Ascending aorta (tissue), 2 donors: ENCODE results near the gene MAML2. TPM values are rescaled to one million over a fixed set of nuclear protein-coding genes. Genes with fewer than 3 reads are reported as not detected.

Experiments
- DNase-seq, 2 donors: peaks; one replicate each; pipeline ENCODE4 v3.0.0-alpha.2; 2019; ENCODE audit warnings: low spot score in 2 of 2
- H3K27ac ChIP-seq, 2 donors: fragments of 200-600 bp; sonication (generic); one replicate each; pipeline ENCODE4 v1.5.1; 2016 to 2017; ENCODE audit warnings: mild to moderate bottlenecking in 1 of 2
- H3K27me3 ChIP-seq: fragments of 200-600 bp; sonication (generic); one replicate; pipeline ENCODE4 v1.5.1; 2017
- H3K36me3 ChIP-seq, 2 donors: fragments of 200-600 bp; sonication (generic); one replicate each; pipeline ENCODE4 v1.5.1; 2016
- H3K4me1 ChIP-seq, 2 donors: fragments of 200-600 bp; sonication (generic); one replicate each; pipeline ENCODE4 v1.5.1; 2016 to 2017; ENCODE audit warnings: mild to moderate bottlenecking in 1 of 2
- H3K4me3 ChIP-seq, 2 donors: fragments of 200-600 bp; sonication (generic); one replicate each; pipeline ENCODE4 v1.5.1; 2016 to 2017; ENCODE audit warnings: mild to moderate bottlenecking in 1 of 2
- H3K9me3 ChIP-seq, 2 donors: fragments of 200-600 bp; sonication (generic); one replicate each; pipeline ENCODE4 v1.5.1; 2016
- CTCF ChIP-seq, 3 experiments: fragments of 200-600 bp in 2 of 3; fragments of 450-650 bp in 1 of 3; sonication (generic) in 2 of 3; IDR thresholded peaks; one replicate each; pipeline ENCODE4 v1.5.1; 2016 to 2019; ENCODE audit warnings: antibody characterized with exemption in 3 of 3, mild to moderate bottlenecking in 1 of 3, moderate library complexity in 1 of 3
- intact Hi-C: fragments of 100-400 bp; cut with DNase I; formaldehyde crosslinking; loops from one replicate; pipeline ENCODE4 v1.15.1; 2023
- total RNA-seq: library from RNA; depleted of rRNA; stranded (reverse); fragments of >200 nt; gene quantifications from one replicate; pipeline ENCODE4 v1.1.0, GENCODE V29; 2016

MAML2 gene
- total RNA-seq, 1 donor from 2014 or later: 13.2 TPM

- intact Hi-C loops: no loop called here
- H3K4me1 ChIP-seq: peaks cover 0 to 14% of the 10 kb centered on the region in 2 donors
- no peak overlapping the region for H3K4me3 ChIP-seq
- no peaks in the 10 kb centered on the region for H3K27me3 ChIP-seq
- no peak for DNase-seq
- H3K27ac ChIP-seq: no peak overlapping the region
- H3K9me3 ChIP-seq: no peaks in the 10 kb centered on the region
- no peaks in the 10 kb centered on the region for H3K36me3 ChIP-seq
- no peak for TF ChIP-seq CTCF (IDR thresholded peaks at IDR 0.05)
Observed at GRCh38 chr11:96067160-96067559, 275.8 kb downstream of the MAML2 start.

DNA sequence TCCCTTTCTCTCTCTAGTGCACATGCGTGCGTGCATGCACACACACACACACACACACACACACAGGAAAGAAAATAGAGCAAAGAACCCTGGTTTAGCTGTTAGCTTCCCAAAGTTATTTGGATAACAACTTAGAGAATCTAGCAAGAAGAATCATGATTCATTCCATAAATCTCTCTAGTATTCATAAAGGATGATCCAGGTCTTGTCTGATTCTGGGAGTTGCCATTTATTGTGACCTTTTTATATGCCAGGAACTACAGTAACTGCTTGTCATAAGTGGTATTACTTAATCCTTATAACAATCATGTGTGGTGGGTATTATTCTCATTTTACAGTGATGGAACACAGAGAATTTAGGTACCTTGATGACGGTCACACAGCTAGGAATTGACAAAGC is 277.6 kb downstream of the MAML2 start:
- Histone ChIP-seq H3K27me3 (no peaks in the 10 kb centered on the region), H3K36me3 (no peaks in the 10 kb centered on the region), H3K4me1 (peaks cover 0 to 5% of the 10 kb centered on the region in 2 donors), H3K9me3 (no peaks in the 10 kb centered on the region), H3K27ac (no peak overlapping the region), H3K4me3 (no peak overlapping the region)
- DNase-seq: no peak
- intact Hi-C loops: no loop called here
- no peak for TF ChIP-seq CTCF (IDR thresholded peaks at IDR 0.05)

DNA sequence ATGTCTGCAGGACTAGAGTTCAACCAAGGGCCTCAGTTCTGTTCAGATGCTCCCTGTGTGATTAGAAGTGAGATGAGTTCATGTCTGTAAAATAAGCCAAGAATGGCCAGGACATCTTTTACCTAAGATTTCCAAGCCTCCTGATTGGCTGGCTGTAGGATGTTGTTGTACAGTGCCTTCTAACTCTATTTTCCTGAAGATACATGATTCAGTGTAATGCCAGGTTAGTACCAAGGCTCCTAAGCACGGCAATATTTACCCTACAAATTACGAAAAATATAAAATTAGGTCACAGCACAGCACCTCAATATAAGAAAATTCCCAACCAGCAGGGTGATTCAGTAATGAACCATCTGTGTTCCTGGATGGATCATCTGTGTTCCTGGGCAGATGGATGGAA is 279.1 kb downstream of the MAML2 start:
- peaks cover 0 to 5% of the 10 kb centered on the region in 2 donors for H3K4me1 ChIP-seq
- no peaks in the 10 kb centered on the region for H3K9me3 ChIP-seq
- no peak overlapping the region for H3K27ac ChIP-seq
- no peak for TF ChIP-seq CTCF (IDR thresholded peaks at IDR 0.05)
- intact Hi-C loops: no loop called here
- H3K4me3 ChIP-seq: no peak overlapping the region
- H3K27me3 ChIP-seq: no peaks in the 10 kb centered on the region
- H3K36me3 ChIP-seq: no peaks in the 10 kb centered on the region
- DNase-seq: no peak

GRCh38 chr11:96063053-96063452 is 279.9 kb downstream of the MAML2 start:
- DNase-seq: no peak
- no peak overlapping the region for H3K4me3 ChIP-seq
- H3K36me3 ChIP-seq: no peaks in the 10 kb centered on the region
- intact Hi-C loops: no loop called here
- H3K4me1 ChIP-seq: peaks cover 0 to 6% of the 10 kb centered on the region in 2 donors
- no peaks in the 10 kb centered on the region for H3K27me3 ChIP-seq
- H3K9me3 ChIP-seq: no peaks in the 10 kb centered on the region
- no peak overlapping the region for H3K27ac ChIP-seq
- TF ChIP-seq CTCF (IDR thresholded peaks at IDR 0.05): no peak

GRCh38 chr11:96062134-96062533 is 280.9 kb downstream of the MAML2 start:
- H3K27me3 ChIP-seq: no peaks in the 10 kb centered on the region
- no peaks in the 10 kb centered on the region for H3K9me3 ChIP-seq
- H3K27ac ChIP-seq: peak overlapping the region in 1 of 2 donors; percentile 34
- intact Hi-C loops: no loop called here
- no peak for TF ChIP-seq CTCF (IDR thresholded peaks at IDR 0.05)
- H3K36me3 ChIP-seq: no peaks in the 10 kb centered on the region
- H3K4me3 ChIP-seq: no peak overlapping the region
- peaks cover 0 to 8% of the 10 kb centered on the region in 2 donors for H3K4me1 ChIP-seq
- DNase-seq: no peak

- no peak for DNase-seq
- intact Hi-C loops: no loop called here
- Histone ChIP-seq H3K9me3 (no peaks in the 10 kb centered on the region), H3K4me3 (no peak overlapping the region), H3K27me3 (no peaks in the 10 kb centered on the region), H3K4me1 (peaks cover 0 to 8% of the 10 kb centered on the region in 2 donors), H3K27ac (no peak overlapping the region), H3K36me3 (no peaks in the 10 kb centered on the region)
- TF ChIP-seq CTCF (IDR thresholded peaks at IDR 0.05): no peak
Observed at GRCh38 chr11:96061730-96062129, 281.3 kb downstream of the MAML2 start.
